GM20000 (cell line): ENCODE data around the gene KCND3.

Experiments used
- DNase-seq: peaks from one replicate; pipeline ENCODE4 v3.0.0; 2012; ENCODE audit warnings: low spot score
- CTCF ChIP-seq: IDR thresholded peaks from 2 replicates; pipeline ENCODE4 v1.5.1; 2012; ENCODE audit warnings: mild to moderate bottlenecking, control low read depth; ENCODE audit errors: extremely low read depth, missing control alignments

The KCND3 gene

GRCh38 chr1:111891566-111891965 is 97.9 kb downstream of the KCND3 start:
- no peak for TF ChIP-seq CTCF
- no peak for DNase-seq

GRCh38 chr1:111888740-111889376 is 100.6 kb downstream of the KCND3 start:
- no peak for DNase-seq
- no peak for TF ChIP-seq CTCF

- DNase-seq = no peak
- TF ChIP-seq CTCF = no peak
Observed at GRCh38 chr1:111887875-111888274, 101.6 kb downstream of the KCND3 start.

- TF ChIP-seq CTCF = no peak
- no peak for DNase-seq
Observed at GRCh38 chr1:111887385-111887784, 102.1 kb downstream of the KCND3 start.

GRCh38 chr1:111886741-111887140 is 102.7 kb downstream of the KCND3 start:
- DNase-seq = no peak
- TF ChIP-seq CTCF = no peak

- DNase-seq = no peak
- TF ChIP-seq CTCF = no peak
Observed at GRCh38 chr1:111884772-111885443, 104.6 kb downstream of the KCND3 start.

- TF ChIP-seq CTCF = no peak
- DNase-seq = no peak
Observed at GRCh38 chr1:111882986-111883560, 106.4 kb downstream of the KCND3 start.
